Prostate gland (tissue), 2 donors: ENCODE results near the gene HS1BP3.

Experiments used
- CTCF ChIP-seq, 4 experiments: fragments of 200-600 bp in 2 of 4; fragments of 450-650 bp in 2 of 4; sonication (generic) in 2 of 4; IDR thresholded peaks; 1 replicate in 3 of 4; 2 replicates in 1 of 4; pipeline ENCODE4 v1.5.1; 2016 to 2019; ENCODE audit warnings: antibody characterized with exemption in 4 of 4, mild to moderate bottlenecking in 2 of 4, moderate library complexity in 2 of 4
- POLR2AphosphoS5 ChIP-seq: sonication (generic); formaldehyde crosslinking; IDR thresholded peaks from one replicate; pipeline ENCODE4 v1.6.1; 2017; ENCODE audit warnings: antibody characterized with exemption

- TF ChIP-seq CTCF (IDR thresholded peaks at IDR 0.05) (no peak), POLR2AphosphoS5 (no peak)
Measured at GRCh38 chr2:20673686-20674308, 22.9 kb upstream of the HS1BP3 start.
